OCI-LY1 (cell line): ENCODE measurements around the gene ARL15.

Experiments
- H2AFZ ChIP-seq: fragments of 200-600 bp; sonication (generic), shearing (Covaris generic); 2 replicates; pipeline ENCODE4 v1.6.0; 2014; ENCODE audit warnings: antibody characterized with exemption, mild to moderate bottlenecking, low read length
- H3F3A ChIP-seq: fragments of 200-600 bp; sonication (generic), shearing (Covaris generic); 2 replicates; pipeline ENCODE4 v1.6.0; 2014; ENCODE audit warnings: mild to moderate bottlenecking, antibody characterized with exemption, low read length, moderate library complexity; ENCODE audit not compliant: insufficient read depth
- H3K27ac ChIP-seq: fragments of 200-600 bp; sonication (generic); 2 replicates; pipeline ENCODE4 v1.5.1; 2014; ENCODE audit warnings: low read length, mixed run types, mild to moderate bottlenecking, low read depth; ENCODE audit not compliant: poor library complexity, severe bottlenecking
- H3K27me3 ChIP-seq: fragments of 200-600 bp; sonication (generic); 2 replicates; pipeline ENCODE4 v1.6.0; 2014; ENCODE audit warnings: antibody characterized with exemption, mild to moderate bottlenecking, low read length, moderate library complexity; ENCODE audit not compliant: insufficient read depth
- H3K36me3 ChIP-seq: fragments of 200-600 bp; sonication (generic); 2 replicates; pipeline ENCODE4 v1.6.1; 2014; ENCODE audit warnings: mild to moderate bottlenecking, antibody characterized with exemption, low read length, moderate library complexity, mixed read lengths; ENCODE audit not compliant: insufficient read depth
- H3K4me1 ChIP-seq: fragments of 200-600 bp; sonication (generic); 2 replicates; pipeline ENCODE4 v1.5.1; 2014; ENCODE audit warnings: mild to moderate bottlenecking, low read length, moderate library complexity; ENCODE audit not compliant: insufficient read depth, severe bottlenecking
- H3K4me2 ChIP-seq: fragments of 200-600 bp; sonication (generic), shearing (Covaris generic); 2 replicates; pipeline ENCODE4 v1.6.1; 2014; ENCODE audit warnings: low read length
- H3K4me3 ChIP-seq: fragments of 200-600 bp; sonication (generic); 2 replicates; pipeline ENCODE4 v1.5.1; 2014; ENCODE audit warnings: low read length, low read depth, mild to moderate bottlenecking, mixed read lengths; ENCODE audit not compliant: poor library complexity, severe bottlenecking
- H3K79me2 ChIP-seq: fragments of 200-600 bp; shearing (Covaris generic); 2 replicates; pipeline ENCODE4 v1.6.1; 2016; ENCODE audit warnings: mixed run types, low read length, mixed read lengths; ENCODE audit not compliant: insufficient read depth
- H3K9ac ChIP-seq: fragments of 200-600 bp; sonication (generic), shearing (Covaris generic); 2 replicates; pipeline ENCODE4 v1.6.1; 2014; ENCODE audit warnings: mild to moderate bottlenecking, low read length, mixed read lengths
- H3K9me2 ChIP-seq: fragments of 200-600 bp; sonication (generic), shearing (Covaris generic); 2 replicates; pipeline ENCODE4 v1.6.1; 2014; ENCODE audit warnings: low read depth, mild to moderate bottlenecking, low read length, mixed read lengths
- H3K9me3 ChIP-seq: fragments of 200-600 bp; shearing (Covaris generic); 2 replicates; pipeline ENCODE4 v1.6.1; 2014; ENCODE audit warnings: low read length, mixed read lengths
- H4K20me1 ChIP-seq: fragments of 200-600 bp; sonication (generic), shearing (Covaris generic); 2 replicates; pipeline ENCODE4 v1.6.0; 2016; ENCODE audit warnings: mild to moderate bottlenecking, low read length; ENCODE audit not compliant: insufficient read depth
- EZH2 ChIP-seq: fragments of 200-600 bp; sonication (generic), shearing (Covaris generic); IDR thresholded peaks from 2 replicates; pipeline ENCODE4 v1.8.0; 2017; ENCODE audit warnings: borderline replicate concordance, mixed run types, mild to moderate bottlenecking, antibody characterized with exemption, low read length, moderate library complexity, mixed read lengths
- TF ChIP-seq, protein P1 (sequence below): fragments of 200-600 bp; sonication (generic), shearing (Covaris generic); IDR thresholded peaks from 2 replicates; pipeline ENCODE4 v1.5.1; 2017; ENCODE audit warnings: mild to moderate bottlenecking, antibody characterized with exemption, low read length, moderate library complexity, mixed read lengths

The ARL15 gene

DNA sequence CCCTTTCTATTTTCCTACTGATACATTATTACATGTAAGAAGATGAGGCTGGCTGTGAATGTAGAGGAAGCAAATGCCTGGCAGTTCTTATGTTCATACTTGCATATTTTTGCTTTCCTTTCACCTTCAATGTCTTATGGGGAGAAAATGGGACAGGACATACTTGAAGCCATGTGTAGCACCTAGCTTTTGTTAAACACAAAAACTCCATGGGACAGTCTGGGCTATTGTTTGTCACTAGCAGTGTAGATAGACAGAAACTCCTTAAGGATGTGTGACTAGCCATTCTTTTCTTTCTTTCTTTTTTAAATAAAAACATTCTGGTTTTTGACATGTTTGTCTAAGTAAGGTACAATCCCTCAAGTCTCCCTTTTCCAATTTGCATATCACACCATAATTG lies 122.7 kb downstream of the ARL15 start:
- H2AFZ ChIP-seq, result no peak overlapping the region
- TF ChIP-seq, protein P1, sequence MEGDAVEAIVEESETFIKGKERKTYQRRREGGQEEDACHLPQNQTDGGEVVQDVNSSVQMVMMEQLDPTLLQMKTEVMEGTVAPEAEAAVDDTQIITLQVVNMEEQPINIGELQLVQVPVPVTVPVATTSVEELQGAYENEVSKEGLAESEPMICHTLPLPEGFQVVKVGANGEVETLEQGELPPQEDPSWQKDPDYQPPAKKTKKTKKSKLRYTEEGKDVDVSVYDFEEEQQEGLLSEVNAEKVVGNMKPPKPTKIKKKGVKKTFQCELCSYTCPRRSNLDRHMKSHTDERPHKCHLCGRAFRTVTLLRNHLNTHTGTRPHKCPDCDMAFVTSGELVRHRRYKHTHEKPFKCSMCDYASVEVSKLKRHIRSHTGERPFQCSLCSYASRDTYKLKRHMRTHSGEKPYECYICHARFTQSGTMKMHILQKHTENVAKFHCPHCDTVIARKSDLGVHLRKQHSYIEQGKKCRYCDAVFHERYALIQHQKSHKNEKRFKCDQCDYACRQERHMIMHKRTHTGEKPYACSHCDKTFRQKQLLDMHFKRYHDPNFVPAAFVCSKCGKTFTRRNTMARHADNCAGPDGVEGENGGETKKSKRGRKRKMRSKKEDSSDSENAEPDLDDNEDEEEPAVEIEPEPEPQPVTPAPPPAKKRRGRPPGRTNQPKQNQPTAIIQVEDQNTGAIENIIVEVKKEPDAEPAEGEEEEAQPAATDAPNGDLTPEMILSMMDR, result no peak
- no peak for TF ChIP-seq EZH2
- no peaks in the 10 kb centered on the region for H3K79me2 ChIP-seq
- H3F3A ChIP-seq, result no peaks in the 10 kb centered on the region
- no peaks in the 10 kb centered on the region for H4K20me1 ChIP-seq
- no peaks in the 10 kb centered on the region for H3K9me3 ChIP-seq
- H3K4me2 ChIP-seq, result no peak overlapping the region; the same call in 1 of the 2 replicates
- H3K27ac ChIP-seq, result peak overlapping the region; percentile 40
- no peak overlapping the region for H3K4me3 ChIP-seq
- H3K36me3 ChIP-seq, result no peaks in the 10 kb centered on the region
- H3K9ac ChIP-seq, result no peak overlapping the region; the same call in 1 of the 2 replicates
- peaks cover 29% of the 10 kb centered on the region for H3K4me1 ChIP-seq
- no peaks in the 10 kb centered on the region for H3K9me2 ChIP-seq
- H3K27me3 ChIP-seq, result no peaks in the 10 kb centered on the region

DNA sequence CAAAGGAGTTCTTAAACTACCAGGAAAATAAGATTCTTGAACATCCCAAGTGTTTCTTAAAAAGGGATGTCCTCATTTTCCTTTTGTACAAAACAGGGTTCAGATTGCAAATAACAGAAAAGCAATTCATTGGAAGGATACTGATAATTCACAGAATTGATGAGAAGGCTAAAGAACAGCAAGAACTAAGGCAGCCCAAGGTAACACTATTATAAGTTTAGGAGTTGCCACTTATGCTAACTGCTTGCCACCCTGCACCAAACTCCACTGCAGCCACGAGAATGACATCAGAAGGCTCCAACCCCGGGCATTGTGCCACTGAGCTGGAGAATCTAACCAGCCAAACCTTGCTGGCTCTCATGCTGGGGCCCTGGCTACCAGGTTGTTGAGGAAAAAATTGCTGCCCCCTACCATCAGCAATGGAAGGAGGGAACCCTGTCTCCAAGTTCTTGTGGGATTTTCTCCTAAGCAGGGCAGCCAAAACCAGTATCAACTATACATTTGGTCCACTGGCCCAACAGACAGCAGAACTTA lies 123.4 kb downstream of the ARL15 start:
- Histone ChIP-seq H4K20me1 (no peaks in the 10 kb centered on the region), H3K27me3 (no peaks in the 10 kb centered on the region), H3K4me1 (peaks cover 28% of the 10 kb centered on the region), H3K27ac (peak overlapping the region; percentile 40), H3K9me3 (no peaks in the 10 kb centered on the region), H3K9me2 (no peaks in the 10 kb centered on the region), H2AFZ (no peak overlapping the region), H3K36me3 (no peaks in the 10 kb centered on the region), H3K4me3 (no peak overlapping the region), H3F3A (no peaks in the 10 kb centered on the region), H3K9ac (no peak overlapping the region; the same call in 1 of the 2 replicates), H3K79me2 (no peaks in the 10 kb centered on the region), H3K4me2 (peak overlapping the region; percentile 6; the same call in 1 of the 2 replicates)
- TF ChIP-seq EZH2, result no peak
- TF ChIP-seq, protein P1, result no peak

DNA sequence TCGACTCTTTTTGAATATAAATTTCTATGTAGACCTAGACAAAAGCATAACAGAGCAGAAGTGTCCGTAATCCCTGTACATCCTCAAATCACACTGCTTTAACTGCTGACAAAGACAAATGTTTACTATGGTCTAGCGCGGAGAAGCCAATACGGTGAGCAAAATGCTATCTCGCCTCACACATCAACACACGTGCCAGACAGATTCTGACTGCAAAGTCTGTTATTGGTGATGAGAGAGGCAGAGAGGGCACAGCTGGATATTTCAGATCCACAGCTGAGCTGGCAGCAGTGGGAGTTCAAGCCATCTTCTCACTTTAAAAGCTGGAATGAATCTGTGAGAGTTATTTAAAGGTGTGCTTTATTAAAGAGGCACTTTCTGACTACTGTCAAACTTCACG lies 124.3 kb downstream of the ARL15 start:
- no peaks in the 10 kb centered on the region for H3F3A ChIP-seq
- H3K9ac ChIP-seq, result no peak overlapping the region
- H3K9me3 ChIP-seq, result no peaks in the 10 kb centered on the region
- H3K4me2 ChIP-seq, result no peak overlapping the region
- H3K27me3 ChIP-seq, result no peaks in the 10 kb centered on the region
- H2AFZ ChIP-seq, result no peak overlapping the region
- H3K4me1 ChIP-seq, result peaks cover 31% of the 10 kb centered on the region
- no peaks in the 10 kb centered on the region for H3K36me3 ChIP-seq
- H3K27ac ChIP-seq, result peak overlapping the region; percentile 7
- H4K20me1 ChIP-seq, result no peaks in the 10 kb centered on the region
- H3K79me2 ChIP-seq, result no peaks in the 10 kb centered on the region
- H3K9me2 ChIP-seq, result no peaks in the 10 kb centered on the region
- H3K4me3 ChIP-seq, result no peak overlapping the region
- TF ChIP-seq EZH2, result no peak
- TF ChIP-seq, protein P1, result no peak
